GM12864 (cell line): ENCODE results near the gene GP1BA.
A peak's percentile ranks its signal among the peaks of the same experiment; 100 is the strongest.

ENCODE experiments used
- DNase-seq: peaks from one replicate; pipeline ENCODE4 v3.0.0-alpha.2; 2011; ENCODE audit warnings: low read depth
- H3K4me3 ChIP-seq: 2 replicates; pipeline ENCODE4 v1.5.1; 2011; ENCODE audit warnings: mild to moderate bottlenecking, low read depth, low read length, control low read depth
- CTCF ChIP-seq: IDR thresholded peaks from 2 replicates; pipeline ENCODE4 v1.5.1; 2011; ENCODE audit warnings: low read depth, mild to moderate bottlenecking, moderate library complexity, low read length, control low read depth, inconsistent platforms; ENCODE audit errors: missing control alignments

Gene GP1BA

GRCh38 chr17:4897785-4898184 is 34.3 kb upstream of the GP1BA start:
- H3K4me3 ChIP-seq: no peak overlapping the region
- no peak for DNase-seq
- TF ChIP-seq CTCF: no peak

- no peak overlapping the region for H3K4me3 ChIP-seq
- TF ChIP-seq CTCF: no peak
- DNase-seq: no peak
Measured at GRCh38 chr17:4898351-4898750, 33.7 kb upstream of the GP1BA start.

GRCh38 chr17:4898927-4899326 is 33.1 kb upstream of the GP1BA start:
- no peak for TF ChIP-seq CTCF
- DNase-seq: no peak
- H3K4me3 ChIP-seq: peak overlapping the region; percentile 55

- no peak for TF ChIP-seq CTCF
- peak within 1 kb of the TSS; percentile 55 for H3K4me3 ChIP-seq
- peak; percentile 40 for DNase-seq
Measured at GRCh38 chr17:4899341-4900230, 32.5 kb upstream of the GP1BA start, which contains the start of gene C17orf107. C17orf107 (plus strand) TSS chr17:4899536; CDS start chr17:4899763, 227 bp downstream.

GRCh38 chr17:4900231-4901107 is 31.6 kb upstream of the GP1BA start:
- no peak for TF ChIP-seq CTCF
- H3K4me3 ChIP-seq: peak overlapping the region; percentile 55
- DNase-seq: peak; percentile 15

GRCh38 chr17:4901108-4901647 is 30.9 kb upstream of the GP1BA start:
- no peak for TF ChIP-seq CTCF
- DNase-seq: no peak
- peak overlapping the region; percentile 55 for H3K4me3 ChIP-seq
